ENCODE data around the gene LCN10.

LCN10 gene

DNA sequence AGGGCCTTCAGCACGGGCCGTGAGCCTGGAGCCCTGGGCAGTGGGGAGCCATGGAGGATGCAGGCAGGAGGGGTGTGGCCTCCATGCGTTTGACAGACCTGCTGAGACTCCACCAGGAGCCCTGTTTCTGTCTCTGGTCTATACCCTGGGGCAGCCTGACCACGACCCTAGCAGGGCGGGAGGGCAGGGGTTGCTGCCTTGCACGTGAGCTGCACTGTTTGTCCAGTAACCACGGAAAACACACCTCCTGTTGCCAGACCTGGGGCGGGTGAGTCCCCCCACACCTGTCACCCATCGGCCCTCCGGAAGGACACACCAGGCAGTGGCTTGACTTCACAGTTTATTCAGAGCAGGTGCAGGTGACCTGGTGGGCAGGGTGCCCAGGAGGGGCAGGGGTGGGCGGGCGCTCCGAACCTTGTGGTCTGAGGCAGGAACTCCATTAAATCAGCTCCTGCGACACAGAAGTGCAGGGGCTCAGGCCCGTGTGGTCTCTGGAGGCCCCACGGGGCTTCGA, 11.4 kb upstream of the LCN10 start:
- no peak for DNase-seq

DNA sequence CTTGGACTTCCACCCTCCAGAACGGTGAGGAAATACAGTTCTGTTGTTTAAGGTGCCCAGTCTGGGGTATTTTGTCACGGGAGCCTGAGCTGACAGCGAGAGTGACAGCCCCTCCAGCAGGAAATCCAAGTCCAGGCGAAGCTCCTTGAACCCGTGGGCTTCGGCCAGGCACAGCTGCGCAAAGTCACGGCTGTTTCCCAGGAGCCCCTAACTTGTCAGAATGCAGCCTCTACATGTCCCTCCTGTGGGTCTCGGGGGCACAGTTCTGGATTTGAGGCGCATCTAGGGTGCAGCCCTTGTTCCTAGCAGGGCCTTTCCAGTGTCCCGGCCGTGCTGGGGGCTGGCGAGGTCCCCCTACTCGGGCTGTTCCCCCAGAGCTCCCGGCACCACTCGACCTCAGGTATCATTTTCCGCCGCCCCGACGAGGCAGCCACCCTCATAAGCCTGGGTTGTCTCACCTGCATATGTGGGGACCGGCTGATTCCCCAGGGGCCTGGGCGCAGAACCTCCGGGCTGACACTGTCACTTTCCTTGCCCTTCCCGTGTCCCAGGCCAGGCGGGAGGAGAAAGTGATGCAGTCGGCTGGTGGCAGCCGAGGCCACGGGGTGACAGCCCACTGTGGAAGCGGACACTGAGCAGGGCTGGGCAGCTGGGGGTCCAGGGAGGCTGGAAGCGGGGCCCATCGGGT, 10.8 kb upstream of the LCN10 start:
- no peak for DNase-seq

DNA sequence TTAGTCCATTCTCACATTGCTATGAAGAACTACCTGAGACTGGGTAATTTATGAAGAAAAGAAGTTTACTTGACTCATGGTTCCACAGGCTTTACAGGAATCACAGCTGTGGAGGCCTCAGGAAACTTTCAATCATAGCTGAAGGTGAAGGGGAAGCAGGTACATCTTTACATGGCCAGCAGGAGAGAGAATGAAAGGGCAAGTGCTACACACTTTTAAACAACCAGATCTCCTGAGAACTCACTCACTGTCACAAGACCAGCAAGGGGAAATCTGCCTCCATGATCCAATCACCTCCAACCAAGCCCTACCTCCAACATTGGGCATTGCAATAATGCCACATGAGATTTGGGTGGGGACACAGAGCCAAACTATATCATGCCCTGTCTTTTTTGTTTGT, 9.1 kb upstream of the LCN10 start:
- DNase-seq = no peak

DNA sequence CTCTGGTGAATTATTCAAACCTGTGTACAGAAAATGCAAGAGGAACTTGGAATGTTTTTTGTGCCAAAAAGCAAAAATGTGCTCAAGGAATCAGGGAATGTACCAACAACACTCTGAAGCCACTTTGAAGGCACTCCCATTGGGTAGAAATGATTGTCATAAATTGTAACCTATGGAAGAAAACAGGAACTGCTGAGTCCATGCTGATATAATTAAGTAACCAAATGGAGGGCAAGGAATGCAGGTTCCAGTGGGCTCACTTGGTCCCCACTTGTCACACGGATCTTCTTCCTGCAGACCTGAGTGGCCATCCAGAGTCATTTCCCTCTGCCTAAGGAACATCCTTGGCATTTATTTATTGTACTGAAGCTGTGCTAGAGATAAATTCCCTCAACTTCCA, 8.5 kb upstream of the LCN10 start:
- DNase-seq = no peak

DNA sequence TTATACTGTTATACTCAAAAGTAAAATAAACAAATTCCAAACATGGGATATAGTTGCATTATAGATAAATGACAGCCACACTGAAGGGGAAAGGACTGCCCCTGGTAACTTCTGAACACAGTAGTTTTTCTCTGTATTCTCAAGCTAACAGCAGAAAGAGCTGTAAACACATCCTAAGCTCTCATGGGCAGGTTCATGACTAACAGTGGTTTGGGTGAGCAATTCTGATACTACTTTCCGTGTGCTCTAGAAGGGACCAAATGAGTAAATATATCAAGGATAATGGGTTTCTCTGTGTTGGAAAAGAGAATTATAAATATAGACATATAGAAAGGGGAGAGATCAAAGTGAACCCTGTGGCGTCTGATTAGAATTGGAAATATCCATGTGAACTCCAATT, 7.8 kb upstream of the LCN10 start:
- DNase-seq = no peak

DNA sequence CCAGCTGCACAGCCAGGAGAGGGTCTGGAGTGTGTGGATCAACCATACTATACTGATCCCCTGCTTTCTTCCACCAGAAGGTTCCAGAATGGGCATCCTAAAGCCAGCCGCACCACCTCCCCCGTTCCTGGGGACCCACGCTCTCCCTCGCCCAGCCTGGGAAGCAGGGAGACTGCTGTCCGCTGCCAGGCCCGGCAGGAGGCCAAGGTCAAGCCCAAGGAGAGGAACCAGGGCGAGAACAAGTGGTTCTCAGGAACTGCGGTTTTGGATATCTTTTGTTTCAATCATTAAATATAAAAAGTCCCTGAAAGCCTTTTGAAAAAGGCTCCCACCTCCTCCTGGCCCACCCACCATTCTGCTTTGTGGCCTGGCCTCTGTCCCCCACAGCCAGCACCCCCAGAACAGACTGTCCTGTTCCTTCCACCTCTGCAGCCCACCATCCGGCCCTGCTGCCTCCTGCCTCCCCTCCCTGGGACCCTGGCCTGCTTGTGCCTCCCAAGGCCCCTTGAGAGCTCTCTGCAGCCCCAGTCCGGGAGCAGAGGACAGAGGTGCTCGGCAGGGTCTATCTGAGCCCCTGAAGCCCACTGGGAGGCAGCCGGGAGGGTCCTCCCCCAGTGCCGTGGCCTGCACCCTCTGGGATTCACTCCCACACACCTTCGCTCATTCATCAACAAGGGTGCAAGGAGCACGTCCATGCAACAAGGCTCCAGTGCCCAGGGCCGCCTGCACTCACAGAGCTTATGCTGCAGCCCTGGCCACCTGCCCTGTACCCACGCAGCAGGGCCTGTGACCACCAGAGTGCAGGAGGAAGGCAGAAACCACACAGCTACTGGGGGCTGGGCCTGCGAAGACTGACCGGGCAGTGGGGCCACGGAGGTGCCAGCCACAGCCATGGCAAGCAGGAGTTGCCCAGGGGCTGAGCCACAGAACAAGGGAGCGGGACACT, 6.2 kb upstream of the LCN10 start:
- DNase-seq = no peak

DNA sequence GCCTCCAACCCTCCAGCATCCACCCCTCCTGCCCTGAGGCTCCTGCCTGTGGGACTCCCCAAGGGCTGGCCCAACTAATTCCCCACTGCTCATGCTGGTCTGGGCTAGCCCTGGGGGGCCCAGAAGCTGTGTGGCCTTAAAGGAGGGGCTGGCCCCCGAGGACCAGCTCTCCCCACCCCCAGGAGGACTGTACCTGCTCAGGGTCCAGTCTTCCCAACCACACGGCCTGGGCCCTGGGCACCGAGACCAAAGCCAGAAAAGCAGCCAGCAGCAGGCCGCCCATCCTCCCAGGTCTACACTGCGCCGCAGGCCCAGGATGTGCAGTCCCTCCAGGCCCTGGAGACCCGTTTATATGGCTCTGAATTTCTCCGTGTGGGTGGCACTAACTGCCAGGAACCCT, 5.5 kb upstream of the LCN10 start, which contains the start of gene LCN6:
TSS of gene LCN6 (minus strand) at position 325 of the 400 bp plus-strand sequence. CDS start at position 283, 42 bp downstream.
- DNase-seq = no peak

DNA sequence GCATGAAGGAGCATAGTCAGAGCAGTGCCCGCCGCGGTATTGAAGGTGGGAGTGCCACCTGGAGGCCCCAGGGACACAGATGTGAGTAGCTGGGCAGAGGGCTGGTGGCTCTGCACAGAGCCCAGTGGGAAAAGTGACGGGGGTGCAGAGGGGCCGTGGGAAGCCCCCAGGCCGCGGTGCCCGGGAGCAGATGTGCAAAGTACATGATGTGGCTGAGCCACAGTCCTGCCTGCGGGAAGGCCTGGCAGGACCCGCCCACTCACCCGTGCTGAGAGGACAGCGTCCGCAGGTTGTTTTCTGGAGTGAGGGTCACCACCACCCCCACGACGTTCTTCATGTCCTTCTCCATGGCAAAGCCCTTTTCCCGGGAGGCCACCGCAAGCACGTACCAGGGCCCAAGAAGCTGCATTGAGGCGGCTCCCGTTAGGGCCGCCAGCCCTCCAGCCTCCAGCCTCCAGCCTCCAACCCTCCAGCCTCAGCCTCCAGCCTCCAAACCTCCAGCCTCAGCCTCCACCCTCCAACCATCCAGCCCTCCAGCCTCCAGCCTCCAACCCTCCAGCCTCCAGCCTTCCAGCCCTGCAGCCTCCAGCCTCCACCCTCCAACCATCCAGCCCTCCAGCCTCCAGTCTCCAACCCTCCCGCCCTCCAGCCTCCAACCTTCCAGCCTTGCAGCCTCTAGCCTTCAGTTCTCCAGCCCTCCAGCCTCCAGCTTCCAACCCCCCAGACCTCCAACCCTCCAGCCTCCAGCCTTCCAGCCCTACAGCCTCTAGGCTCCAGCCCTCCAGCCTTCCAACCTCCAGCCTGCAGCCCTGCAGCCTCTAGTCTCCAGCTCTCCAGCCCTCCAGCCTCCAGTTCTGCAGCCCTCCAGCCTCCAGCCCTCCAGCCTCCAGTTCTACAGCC, 4.7 kb upstream of the LCN10 start:
- no peak for DNase-seq

DNA sequence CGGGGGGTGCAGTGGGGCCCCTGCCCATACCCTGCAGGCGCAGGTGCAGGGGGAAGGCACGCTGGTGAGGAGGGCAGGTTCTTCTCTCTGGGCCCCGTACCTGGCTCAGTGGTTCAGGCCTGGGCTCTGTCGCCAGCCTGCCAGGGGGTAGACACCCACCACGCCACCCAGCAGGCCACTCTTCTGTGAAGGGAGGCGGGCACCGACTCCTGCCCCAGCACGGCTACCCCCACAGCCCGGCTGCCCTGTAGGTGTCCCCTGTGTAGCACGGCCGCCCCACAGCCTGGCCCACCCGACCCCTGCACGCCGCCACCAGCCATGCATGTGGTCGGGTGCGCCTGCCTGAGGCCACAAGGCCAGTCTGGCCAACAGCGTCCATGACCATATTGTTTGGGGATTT, 3.9 kb upstream of the LCN10 start:
- DNase-seq = no peak

DNA sequence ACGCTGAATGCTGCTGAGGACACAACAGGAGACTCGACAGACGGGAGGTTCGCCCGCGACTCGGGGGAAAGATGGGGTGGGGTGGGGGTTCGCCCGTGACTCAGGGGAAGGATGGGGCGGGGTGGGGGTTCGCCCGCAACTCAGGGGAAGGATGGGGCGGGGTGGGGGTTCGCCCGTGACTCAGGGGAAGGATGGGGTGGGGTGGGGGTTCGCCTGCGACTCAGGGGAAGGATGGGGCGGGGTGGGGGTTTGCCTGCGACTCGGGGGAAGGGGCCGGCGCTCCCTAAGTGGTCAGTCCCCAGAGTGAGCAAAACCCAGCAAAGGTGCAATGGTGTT, 3.4 kb upstream of the LCN10 start:
- no peak for DNase-seq

DNA sequence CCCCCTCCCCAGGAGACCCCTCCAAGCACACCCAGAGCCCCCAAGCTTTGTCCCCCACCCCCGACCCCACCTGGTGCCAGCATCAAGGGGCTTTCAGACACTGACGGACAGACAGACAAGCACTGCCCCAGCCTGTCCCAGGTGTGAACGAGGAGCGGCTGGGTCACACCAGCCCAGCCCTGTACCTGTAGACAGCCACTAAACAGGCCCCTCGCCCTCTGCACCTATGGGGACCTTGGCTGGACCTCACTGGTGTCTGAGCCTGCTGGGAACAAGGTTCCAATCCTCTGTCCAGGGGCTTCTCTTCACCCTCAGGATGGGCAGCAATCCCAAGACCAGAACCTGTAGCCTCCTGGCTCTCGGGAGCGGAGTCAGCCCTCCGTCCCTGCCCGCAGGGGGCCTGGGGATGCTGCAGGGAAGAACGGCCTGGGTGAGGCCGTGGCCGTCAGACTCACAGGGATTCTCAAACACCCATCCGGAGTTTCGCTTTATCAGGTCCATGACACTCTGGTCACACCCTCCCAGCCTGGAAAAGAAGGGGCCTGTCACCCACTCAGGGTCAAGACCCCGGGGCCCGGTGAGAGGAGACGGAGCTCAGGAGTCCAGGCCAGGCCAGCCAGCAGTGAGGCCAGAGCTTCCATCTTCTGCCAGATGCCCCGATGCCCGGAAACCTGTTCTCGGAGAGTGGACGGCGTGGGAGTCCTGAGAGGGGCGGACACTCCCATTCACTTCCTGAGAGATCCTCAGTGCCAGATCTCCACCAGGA, 2.8 kb upstream of the LCN10 start:
- DNase-seq = no peak

DNA sequence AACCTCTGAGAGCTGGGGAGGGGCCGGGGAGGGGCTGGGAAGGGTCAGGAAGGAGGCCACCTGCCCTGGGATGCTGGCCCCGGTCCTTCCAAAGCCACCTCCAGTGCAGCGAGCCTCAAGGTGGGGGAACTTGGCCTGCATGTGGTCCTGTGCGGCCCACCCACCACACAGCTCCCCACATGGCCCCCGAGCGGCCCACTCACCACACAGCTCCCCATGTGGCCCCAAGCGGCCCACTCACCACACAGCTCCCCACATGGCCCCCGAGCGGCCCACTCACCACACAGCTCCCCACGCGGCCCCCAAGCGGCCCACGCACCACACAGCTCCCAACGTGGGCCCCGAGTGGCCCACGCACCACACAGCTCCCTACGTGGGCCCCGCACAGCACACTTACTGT, 2.0 kb upstream of the LCN10 start:
- DNase-seq = no peak

DNA sequence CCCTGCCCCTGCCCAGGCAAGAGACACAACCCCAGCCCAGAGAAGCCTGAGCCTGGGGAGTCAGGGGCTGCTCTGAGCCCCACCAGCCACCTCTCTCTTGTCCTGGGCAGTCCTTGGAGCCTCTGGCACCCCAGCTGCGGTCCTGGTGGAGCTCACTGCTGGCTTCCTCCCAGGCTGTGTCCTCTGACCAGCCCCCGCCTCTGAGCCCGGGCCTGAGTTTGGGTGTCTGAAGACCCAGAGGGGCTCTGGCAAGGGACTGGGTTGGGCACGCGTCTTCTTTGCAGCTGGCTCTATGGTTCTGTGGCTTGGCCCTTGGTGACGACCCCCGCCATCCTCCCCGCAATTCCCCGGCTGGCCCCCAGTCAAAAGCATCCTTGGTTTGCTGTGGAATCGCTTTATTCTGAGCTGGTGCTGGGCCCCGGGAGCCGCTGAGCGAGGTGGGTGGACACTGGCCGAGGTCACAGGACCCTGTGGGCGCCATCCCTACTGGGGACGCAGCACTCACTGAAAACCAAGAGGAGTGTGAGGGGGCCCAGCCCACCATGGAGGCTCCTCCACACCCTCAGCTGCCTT, 985 bp upstream of the LCN10 start:
- no peak for DNase-seq

DNA sequence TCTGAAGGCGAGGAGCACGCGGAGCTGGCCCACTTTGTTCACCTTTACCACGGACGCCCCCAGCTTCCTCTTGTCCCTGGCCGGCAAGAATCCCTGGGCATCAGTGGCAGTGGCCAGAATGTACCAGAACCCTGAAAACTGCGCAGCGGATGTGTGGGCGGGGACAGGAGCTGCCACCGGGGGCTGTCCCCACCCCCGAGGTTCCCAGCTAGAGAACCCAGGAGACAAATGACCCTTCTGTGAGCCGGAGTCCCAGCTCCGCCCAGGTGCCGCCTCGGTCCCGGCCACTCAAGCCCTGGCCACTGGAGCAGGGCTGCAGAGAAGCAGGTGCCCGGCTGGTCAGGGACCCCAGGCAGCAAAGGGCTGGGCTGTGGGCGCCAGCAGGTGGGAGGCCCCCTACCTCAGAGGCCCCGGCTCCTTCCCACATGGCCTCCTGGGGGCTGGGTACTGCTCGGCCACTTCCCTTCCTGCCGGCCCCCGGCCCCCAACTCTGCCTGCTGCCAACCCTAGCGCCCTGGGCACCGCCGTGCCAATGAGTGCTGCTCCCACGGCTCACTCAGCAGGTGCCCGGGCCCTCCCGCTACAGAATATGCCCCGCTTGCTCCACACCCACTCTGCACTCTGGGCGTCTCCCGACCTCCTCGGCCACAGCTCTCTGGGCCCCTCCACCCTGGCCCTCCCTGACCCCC, 713 bp downstream of the LCN10 start:
- no peak for DNase-seq

DNA sequence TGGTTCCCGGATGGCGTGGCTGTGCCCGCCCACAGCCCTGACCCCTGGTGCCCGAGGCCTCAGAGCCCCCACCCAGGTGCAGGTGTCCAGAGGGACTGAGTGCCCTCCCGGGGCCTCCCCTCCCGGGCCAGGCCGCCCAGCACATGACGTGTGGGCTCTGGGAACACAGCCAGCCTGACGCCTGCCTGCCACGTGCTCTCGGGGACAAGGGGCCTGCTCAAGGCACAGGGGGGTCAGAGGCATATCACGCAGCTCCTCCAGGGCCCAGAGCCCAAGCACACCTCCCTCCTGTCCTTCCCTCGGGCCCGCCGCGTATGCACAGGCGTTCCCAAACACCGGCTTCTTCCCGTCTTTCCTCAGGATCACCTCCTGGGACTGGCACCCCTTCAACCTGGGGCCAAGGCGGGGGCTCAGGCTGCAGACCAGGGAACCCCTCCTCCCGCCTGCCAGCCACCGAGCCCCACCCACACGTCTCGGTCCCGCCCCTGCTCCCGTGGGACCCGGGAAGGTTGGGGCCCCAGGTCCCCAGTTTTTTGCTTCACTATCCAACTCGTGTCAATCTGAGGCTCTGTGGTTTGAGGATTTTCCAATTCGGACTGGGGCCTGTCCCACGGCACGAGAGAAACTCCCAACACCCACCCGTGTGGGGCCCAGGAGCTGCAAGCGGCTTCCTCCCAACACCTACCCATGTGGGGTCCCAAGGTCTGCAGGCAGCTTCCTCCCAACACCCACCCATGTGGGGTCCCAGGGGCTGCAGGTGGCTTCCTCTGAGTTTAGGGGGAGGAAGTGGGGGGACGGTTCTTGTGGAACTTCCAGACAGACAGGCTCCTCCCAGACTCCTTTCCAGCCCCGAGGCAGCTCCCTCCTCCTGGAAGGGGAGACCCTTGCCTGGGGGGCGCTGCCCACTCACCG, 1.5 kb downstream of the LCN10 start:
- no peak for DNase-seq

DNA sequence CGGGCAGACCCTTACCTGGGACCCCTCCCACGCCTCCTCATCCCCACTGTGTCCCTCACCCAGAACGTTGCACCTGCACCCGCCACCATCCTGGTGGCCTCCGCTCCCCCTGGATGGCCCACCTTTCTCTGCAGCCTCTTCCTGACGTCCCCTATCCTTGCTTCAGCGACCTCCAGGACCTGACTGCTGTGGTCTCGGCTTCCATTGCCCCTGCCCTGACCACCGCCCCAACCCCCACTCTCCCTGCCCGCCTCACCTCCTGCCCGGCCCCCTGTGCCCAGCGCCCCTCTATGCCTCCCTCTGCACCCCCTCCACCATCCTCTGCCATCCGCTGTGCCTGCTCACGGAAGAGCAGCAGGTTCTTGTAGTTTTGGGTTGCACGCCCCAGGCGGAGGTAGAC, 2.2 kb downstream of the LCN10 start:
- no peak for DNase-seq

DNA sequence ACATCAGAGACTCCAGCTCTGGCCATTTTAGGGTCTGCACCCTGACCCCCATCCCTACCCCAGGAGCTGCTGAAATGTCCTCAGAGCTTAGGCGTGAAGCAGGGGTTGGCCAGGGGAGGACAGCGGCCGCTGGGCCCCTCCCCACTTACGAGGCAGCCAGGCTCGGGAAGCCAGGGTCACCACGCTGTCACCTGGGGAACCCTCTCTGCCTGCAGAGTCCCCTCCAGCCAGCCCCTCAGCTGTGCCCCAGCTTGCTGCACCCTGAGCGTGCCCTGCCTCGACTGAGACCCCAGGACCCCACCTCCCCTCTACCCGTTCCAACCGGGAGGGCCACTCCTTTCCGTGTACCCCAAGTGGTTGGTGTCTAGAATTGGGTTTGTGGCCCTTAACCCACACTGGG, 2.7 kb downstream of the LCN10 start:
- no peak for DNase-seq

DNA sequence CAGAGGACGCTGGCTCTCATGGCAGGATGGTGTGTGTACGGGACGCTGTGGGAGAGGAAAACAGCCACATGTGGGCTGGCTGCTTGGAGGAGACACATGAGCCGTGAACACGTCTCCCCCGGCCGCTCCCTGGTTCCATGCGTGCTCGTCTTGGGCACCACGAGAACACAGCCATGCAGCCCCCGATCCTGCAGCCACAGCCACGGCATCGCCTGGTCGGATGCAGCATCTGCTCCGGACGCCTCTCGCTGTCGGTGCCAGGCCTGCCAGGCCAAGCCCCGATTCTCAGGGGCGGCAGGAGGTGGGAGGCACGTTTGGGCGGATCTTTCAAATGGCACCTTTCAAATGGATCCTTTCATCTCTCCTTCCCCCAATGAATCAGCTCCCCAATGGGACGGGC, 3.2 kb downstream of the LCN10 start:
- no peak for DNase-seq

DNA sequence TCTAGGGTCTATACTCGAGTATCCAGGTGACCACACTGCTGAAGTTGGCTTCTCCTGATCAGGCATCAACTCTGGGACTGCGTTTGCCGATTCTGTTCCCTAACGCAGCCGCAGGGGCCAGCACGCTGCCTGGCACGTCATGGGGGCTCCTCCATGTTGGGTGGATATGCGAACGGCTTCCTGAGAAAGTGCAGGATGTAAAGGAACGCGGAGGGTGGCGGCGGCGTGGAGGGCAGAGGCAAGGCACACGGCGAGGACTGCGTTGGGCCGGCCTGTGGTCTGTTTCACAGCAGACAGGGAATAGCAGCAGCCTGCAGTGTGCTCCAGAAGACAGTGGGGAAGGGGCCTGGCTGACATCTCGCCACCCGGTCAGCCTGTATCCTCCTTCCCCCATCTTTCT, 3.8 kb downstream of the LCN10 start:
- no peak for DNase-seq

DNA sequence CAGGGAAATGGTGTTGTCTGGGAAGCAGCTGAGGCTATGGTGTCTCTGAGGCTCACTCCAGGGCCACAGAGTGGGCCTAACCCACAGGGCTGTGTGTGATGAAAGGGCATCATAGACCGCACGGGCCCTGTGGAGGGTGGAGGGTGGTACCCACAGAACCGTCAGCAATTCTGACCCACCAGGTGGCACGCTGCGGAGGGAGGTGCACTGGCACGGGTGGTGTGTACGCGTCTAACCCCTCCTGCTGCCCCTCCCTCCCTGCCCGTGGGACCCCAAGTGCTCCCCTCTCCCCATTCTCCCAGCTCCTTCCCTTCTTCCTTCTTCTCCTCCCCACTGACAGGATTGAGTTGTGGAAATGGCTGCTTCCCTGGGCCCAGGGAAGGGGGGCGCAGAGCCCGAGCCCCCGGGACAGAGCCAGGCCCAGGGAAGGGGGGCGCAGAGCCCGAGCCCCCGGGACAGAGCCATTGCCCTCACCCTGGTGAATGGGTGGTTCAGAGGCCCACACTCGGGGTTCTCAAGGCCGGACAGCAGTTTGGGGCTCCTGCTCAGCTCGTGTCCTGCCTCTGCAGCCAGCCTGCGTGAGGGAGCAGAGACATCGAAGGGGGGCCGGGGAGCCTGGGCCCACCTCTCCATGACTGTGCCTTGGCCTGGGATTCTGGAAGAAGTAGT, 6.8 kb downstream of the LCN10 start:
- no peak for DNase-seq
